WI38 (cell line): ENCODE data around the gene PABPN1L.
"Not testable (repeated sequence)": the region's sequence is repeated elsewhere in the genome, so short reads cannot be mapped to it uniquely, and the experiment has no call there.

Experiments used
- H3K4me3 ChIP-seq: 2 replicates; pipeline ENCODE4 v1.5.1; 2011; ENCODE audit warnings: low read depth, mild to moderate bottlenecking, control low read depth, low read length
- CTCF ChIP-seq: IDR thresholded peaks from 2 replicates; pipeline ENCODE4 v1.5.1; 2012; ENCODE audit warnings: low read depth, mild to moderate bottlenecking, control low read depth, low read length

PABPN1L gene

GRCh38 chr16:88830258-88830657 lies 36.2 kb downstream of the PABPN1L start:
- H3K4me3 ChIP-seq = no peak overlapping the region
- no peak for TF ChIP-seq CTCF

GRCh38 chr16:88828711-88829110 lies 37.7 kb downstream of the PABPN1L start:
- no peak for TF ChIP-seq CTCF
- H3K4me3 ChIP-seq = no peak overlapping the region

- no peak for TF ChIP-seq CTCF
- H3K4me3 ChIP-seq = no peak overlapping the region
These were observed 38.7 kb downstream of the PABPN1L start for GRCh38 chr16:88827727-88828126.

- no peak overlapping the region for H3K4me3 ChIP-seq
- no peak for TF ChIP-seq CTCF
These were observed 40.2 kb downstream of the PABPN1L start for GRCh38 chr16:88826070-88826840.

- TF ChIP-seq CTCF = no peak
- H3K4me3 ChIP-seq = no peak overlapping the region
These were observed 41.3 kb downstream of the PABPN1L start for GRCh38 chr16:88825146-88825545.

GRCh38 chr16:88824256-88825077 lies 42.0 kb downstream of the PABPN1L start:
- H3K4me3 ChIP-seq = no peak overlapping the region
- TF ChIP-seq CTCF = no peak

GRCh38 chr16:88823646-88824045 lies 42.8 kb downstream of the PABPN1L start:
- not testable (repeated sequence) for H3K4me3 ChIP-seq
